ENCODE measurements around the gene FSD1. TPM values are rescaled to one million over a fixed set of nuclear protein-coding genes. Genes with fewer than 3 reads are reported as not detected.
A peak's percentile ranks its signal among the peaks of the same experiment; 100 is the strongest.

Gene FSD1
- total RNA-seq, 4 donors from 2014 or later, result not detected

DNA sequence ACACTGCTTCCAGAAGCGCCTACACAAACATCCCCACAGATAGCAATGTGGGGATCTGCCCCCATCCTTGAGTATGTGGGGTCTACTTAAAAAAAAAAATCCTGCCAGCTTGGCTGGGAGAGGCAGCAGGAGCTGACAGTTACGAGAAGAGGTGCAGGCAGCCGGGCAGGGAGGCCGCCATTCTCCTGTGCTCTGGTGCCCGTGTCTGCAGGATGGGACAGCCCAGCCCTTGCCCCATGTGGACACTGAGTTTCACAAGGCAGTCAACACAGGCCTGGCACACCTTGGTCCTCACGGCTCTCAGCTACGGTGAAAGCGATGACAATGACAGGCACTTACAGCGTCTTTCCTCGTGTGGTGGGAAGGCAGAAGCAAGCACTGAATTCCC lies 62.9 kb downstream of the FSD1 start:
- peaks cover 43% of the 10 kb centered on the region for H3K36me3 ChIP-seq
- no peaks in the 10 kb centered on the region for H3K27me3 ChIP-seq
- no peak overlapping the region for H3K4me3 ChIP-seq
- WGBS, result 89% methylated on average over 9 of the region's 10 CpGs
- no peak for DNase-seq (ENCODE audit: low spot score in 2 of 2)
- TF ChIP-seq, protein P1, sequence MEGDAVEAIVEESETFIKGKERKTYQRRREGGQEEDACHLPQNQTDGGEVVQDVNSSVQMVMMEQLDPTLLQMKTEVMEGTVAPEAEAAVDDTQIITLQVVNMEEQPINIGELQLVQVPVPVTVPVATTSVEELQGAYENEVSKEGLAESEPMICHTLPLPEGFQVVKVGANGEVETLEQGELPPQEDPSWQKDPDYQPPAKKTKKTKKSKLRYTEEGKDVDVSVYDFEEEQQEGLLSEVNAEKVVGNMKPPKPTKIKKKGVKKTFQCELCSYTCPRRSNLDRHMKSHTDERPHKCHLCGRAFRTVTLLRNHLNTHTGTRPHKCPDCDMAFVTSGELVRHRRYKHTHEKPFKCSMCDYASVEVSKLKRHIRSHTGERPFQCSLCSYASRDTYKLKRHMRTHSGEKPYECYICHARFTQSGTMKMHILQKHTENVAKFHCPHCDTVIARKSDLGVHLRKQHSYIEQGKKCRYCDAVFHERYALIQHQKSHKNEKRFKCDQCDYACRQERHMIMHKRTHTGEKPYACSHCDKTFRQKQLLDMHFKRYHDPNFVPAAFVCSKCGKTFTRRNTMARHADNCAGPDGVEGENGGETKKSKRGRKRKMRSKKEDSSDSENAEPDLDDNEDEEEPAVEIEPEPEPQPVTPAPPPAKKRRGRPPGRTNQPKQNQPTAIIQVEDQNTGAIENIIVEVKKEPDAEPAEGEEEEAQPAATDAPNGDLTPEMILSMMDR (IDR thresholded peaks at IDR 0.05), result no peak
- TF ChIP-seq POLR2A (IDR thresholded peaks at IDR 0.05) (no peak), POLR2AphosphoS5 (IDR thresholded peaks at IDR 0.05) (no peak), EP300 (IDR thresholded peaks at IDR 0.05) (no peak)
- peak overlapping the region; percentile 84 for H3K27ac ChIP-seq
- H3K9me3 ChIP-seq, result no peaks in the 10 kb centered on the region
- H3K4me1 ChIP-seq, result peaks cover 53% of the 10 kb centered on the region

DNA sequence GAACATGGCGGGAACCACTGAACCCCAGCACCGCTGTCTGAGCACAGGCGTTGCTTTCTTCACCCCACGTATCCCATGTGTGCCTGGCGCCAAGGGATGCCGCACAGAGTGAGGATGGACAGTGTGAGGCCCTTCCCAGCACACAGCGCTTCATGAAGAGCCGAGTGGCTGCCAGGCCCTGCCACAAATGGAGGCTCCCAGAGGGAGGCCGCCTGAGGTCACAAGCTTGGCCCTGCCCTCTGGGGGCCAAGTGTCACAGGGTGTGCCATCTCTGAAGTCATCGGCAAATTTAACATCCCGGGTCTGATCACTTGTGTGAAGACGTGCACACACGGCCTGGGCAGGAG lies 63.4 kb downstream of the FSD1 start:
- peak in 1 of 2 donors; percentile 65 for DNase-seq (ENCODE audit: low spot score in 2 of 2)
- TF ChIP-seq POLR2A (IDR thresholded peaks at IDR 0.05), result no peak
- no peak for TF ChIP-seq POLR2AphosphoS5 (IDR thresholded peaks at IDR 0.05)
- no peak overlapping the region for H3K4me3 ChIP-seq
- peak overlapping the region; percentile 84 for H3K27ac ChIP-seq
- 69% methylated on average over 13 of the region's 13 CpGs for WGBS
- H3K27me3 ChIP-seq, result no peaks in the 10 kb centered on the region
- no peaks in the 10 kb centered on the region for H3K9me3 ChIP-seq
- peaks cover 58% of the 10 kb centered on the region for H3K4me1 ChIP-seq
- H3K36me3 ChIP-seq, result peaks cover 39% of the 10 kb centered on the region

- H3K4me1 ChIP-seq, result peaks cover 63% of the 10 kb centered on the region
- DNase-seq (ENCODE audit: low spot score in 2 of 2), result peak in 1 of 2 donors; percentile 79
- H3K27ac ChIP-seq, result peak overlapping the region; percentile 84
- TF ChIP-seq, protein P1 (IDR thresholded peaks at IDR 0.05), result no peak
- TF ChIP-seq POLR2AphosphoS5 (IDR thresholded peaks at IDR 0.05) (no peak), EP300 (IDR thresholded peaks at IDR 0.05) (no peak), POLR2A (IDR thresholded peaks at IDR 0.05) (no peak)
- no peaks in the 10 kb centered on the region for H3K27me3 ChIP-seq
- H3K9me3 ChIP-seq, result no peaks in the 10 kb centered on the region
- peak overlapping the region; percentile 38 for H3K4me3 ChIP-seq
- WGBS, result 72% methylated on average over 11 of the region's 19 CpGs
- peaks cover 34% of the 10 kb centered on the region for H3K36me3 ChIP-seq
Observed at GRCh38 chr19:4368128-4368820, 63.9 kb downstream of the FSD1 start.

- peaks cover 23% of the 10 kb centered on the region for H3K36me3 ChIP-seq
- DNase-seq (ENCODE audit: low spot score in 2 of 2), result peak in 1 of 2 donors; percentile 82
- no peaks in the 10 kb centered on the region for H3K27me3 ChIP-seq
- H3K9me3 ChIP-seq, result no peaks in the 10 kb centered on the region
- peak overlapping the region; percentile 38 for H3K4me3 ChIP-seq
- TF ChIP-seq EP300 (IDR thresholded peaks at IDR 0.05) (no peak), POLR2A (IDR thresholded peaks at IDR 0.05) (no peak), POLR2AphosphoS5 (IDR thresholded peaks at IDR 0.05) (no peak)
- TF ChIP-seq, protein P1 (IDR thresholded peaks at IDR 0.05), result no peak
- peaks cover 73% of the 10 kb centered on the region for H3K4me1 ChIP-seq
- peak overlapping the region; percentile 84 for H3K27ac ChIP-seq
- WGBS, result 41% methylated on average over 9 of the region's 25 CpGs
Observed at GRCh38 chr19:4369109-4369887, 64.9 kb downstream of the FSD1 start.

DNA sequence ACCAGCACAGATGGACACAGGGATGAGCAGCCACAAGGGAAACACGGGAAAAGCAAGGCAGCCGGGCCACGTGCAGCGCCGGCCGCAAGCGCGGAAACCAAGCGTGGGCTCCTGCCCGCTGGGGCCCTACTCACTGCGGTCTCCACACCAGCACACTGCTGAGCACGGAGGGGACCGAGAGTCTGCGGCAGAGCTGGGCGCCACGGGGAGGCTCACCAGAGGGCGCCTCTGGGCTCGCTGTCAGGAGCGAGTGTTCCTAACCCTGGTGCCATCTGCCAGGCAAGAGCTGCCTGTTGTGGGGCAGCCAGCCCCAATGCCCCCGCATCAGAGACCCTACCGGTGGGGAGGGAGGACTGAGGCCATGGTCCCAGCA lies 65.5 kb downstream of the FSD1 start:
- Histone ChIP-seq H3K9me3 (no peaks in the 10 kb centered on the region), H3K4me1 (peaks cover 79% of the 10 kb centered on the region), H3K4me3 (peak overlapping the region; percentile 38), H3K36me3 (peaks cover 18% of the 10 kb centered on the region), H3K27ac (peak overlapping the region; percentile 84), H3K27me3 (no peaks in the 10 kb centered on the region)
- no peak for TF ChIP-seq POLR2A (IDR thresholded peaks at IDR 0.05)
- TF ChIP-seq, protein P1 (IDR thresholded peaks at IDR 0.05), result peak in 1 of 2 donors; percentile 36
- DNase-seq (ENCODE audit: low spot score in 2 of 2), result peak in 1 of 2 donors; percentile 70
- no CpG with 5 or more reads among the region's 21 CpGs for WGBS
